HG03060 (cell line): Measurements from ENCODE around the gene ENDOD1.
A peak's percentile ranks its signal among the peaks of the same experiment; 100 is the strongest.
"Not testable (repeated sequence)": the region's sequence is repeated elsewhere in the genome, so short reads cannot be mapped to it uniquely, and the experiment has no call there.

ENCODE experiments used
- ATAC-seq: cut with Tn5 transposase; IDR thresholded peaks from one replicate; pipeline ENCODE4 v1.9.1; 2021; ENCODE audit warnings: low read depth, moderate number of reproducible peaks; ENCODE audit not compliant: unreplicated experiment

ENDOD1 gene

DNA sequence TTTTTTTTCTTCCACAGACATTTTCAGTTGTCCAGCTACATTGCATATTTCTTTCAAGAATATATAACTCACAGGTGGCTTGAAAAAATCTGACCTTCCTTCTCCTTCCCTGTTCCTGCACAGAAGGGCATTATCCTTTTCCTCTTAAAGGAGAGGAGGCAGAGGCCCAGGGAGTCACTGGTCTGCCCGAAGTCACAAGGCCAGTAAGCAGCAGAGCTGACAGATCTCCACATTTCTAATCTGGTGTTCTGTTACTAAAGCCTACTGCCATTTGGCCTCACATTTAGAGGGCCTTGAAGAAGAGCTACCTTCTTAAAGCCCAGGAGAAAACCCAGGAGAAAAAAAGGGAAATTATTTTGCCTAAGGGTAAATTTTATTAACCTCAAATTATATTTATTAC, 12.3 kb downstream of the ENDOD1 start:
- no peak for ATAC-seq

DNA sequence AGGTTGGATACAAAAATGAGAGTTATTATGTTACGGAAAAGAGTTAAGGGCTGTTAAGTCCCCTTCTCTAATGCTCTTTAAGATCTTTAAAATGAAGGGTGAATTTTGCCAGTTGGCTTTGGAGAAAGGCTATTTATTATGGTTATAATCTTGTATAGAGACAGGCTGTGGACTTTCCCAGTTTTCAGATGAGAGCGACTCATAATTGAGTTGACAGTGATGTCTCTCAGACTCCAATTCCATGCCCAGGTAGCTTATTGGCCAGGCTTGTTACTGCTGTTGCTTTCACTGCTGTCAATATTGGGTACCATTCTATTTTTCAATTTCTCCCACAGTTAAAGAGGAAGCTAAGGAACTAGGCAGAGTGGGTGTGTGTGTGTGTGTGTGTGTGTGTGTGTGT, 13.1 kb downstream of the ENDOD1 start:
- ATAC-seq = no peak

DNA sequence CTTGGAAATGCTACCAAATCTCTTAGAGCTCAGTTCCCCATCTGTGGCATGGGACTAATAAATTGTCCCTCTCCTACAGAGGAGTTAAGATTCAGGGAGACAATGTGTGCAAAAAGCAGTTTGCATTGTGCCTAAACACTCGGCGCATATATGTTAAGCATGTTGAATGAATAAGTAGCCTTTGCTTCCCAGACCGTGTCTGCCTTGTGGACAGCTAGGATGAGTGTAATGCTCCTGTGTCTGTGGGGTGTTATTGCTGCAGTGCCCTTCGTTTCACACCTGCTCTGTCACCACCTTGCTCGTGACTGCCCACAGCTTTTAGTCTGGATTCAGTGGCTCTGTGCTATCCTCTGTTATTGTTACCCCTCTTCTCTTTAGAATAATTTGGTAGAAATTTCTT, 14.1 kb downstream of the ENDOD1 start:
- ATAC-seq = no peak

DNA sequence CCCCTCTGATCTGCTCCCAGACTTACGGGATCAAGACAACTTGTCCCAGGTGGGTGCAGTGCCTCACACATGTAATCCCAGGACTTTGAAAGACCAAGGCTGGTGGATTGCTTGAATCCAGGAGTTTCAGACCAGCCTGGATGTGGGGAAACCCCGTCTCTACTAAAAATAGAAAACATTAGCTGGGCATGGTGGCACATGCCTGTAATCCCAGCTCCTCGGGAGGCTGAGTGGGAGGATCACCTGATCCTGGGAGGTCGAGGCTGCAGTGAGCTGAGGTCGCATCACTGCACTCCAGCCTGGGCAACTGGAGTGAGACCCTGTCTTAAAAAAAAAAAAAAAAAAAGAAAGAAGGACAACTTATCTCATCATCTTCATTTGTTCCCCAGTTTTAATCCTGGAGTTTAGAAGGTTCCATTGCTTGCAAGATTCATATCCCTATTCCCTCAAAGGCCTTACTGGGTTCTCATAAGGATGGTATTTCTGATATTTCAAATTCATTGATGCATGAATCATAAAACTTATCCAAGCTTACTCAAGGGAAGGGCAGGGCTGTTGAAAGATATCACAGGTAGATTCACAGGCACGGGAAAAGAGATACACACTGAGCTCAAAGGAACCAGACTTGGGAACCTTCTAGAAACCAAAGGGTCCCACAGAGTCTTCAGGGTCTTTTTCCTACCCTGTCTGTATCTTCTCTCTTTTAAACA, 14.6 kb downstream of the ENDOD1 start:
- no peak for ATAC-seq

DNA sequence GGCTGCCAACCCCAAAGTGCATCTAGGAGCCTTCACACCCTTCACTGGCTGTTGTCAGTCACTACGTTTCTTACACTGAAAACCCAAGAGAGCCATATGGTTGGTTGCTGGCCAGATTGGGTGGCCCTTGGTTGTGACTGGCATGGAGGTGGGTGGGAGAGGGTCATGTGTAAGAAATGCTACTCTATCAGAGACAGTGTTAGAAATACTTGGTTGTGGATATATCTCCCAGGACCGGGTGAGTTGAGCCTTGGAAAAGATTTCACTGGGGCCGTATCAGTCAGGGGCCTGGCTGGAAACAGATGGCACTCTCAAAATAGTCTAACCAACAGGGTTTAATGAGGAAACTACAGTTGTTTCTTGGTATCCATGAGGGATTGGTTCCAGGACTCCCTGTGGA, 15.2 kb downstream of the ENDOD1 start:
- no peak for ATAC-seq

DNA sequence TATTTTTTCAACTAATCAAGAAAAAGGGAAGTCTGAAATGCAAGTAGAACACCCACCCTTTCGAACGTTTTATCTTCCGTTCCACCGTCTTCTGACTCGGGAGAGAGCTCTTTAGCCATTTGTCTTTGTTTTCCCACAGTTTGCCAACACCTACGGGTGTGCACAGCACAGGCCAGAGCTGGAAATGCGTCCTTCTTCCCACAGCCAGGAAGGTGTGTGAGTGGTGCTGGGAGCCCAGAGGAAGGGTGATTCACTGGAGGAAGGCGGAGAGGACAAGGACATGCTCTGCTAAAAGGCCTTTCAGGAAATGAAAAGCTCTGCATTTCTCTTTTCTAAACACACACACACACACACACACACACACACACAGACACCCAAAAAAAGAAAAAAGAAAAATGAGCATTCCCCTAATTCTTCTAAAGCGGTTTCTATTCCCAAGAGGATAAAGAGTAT, 18.5 kb downstream of the ENDOD1 start:
- ATAC-seq = no peak

DNA sequence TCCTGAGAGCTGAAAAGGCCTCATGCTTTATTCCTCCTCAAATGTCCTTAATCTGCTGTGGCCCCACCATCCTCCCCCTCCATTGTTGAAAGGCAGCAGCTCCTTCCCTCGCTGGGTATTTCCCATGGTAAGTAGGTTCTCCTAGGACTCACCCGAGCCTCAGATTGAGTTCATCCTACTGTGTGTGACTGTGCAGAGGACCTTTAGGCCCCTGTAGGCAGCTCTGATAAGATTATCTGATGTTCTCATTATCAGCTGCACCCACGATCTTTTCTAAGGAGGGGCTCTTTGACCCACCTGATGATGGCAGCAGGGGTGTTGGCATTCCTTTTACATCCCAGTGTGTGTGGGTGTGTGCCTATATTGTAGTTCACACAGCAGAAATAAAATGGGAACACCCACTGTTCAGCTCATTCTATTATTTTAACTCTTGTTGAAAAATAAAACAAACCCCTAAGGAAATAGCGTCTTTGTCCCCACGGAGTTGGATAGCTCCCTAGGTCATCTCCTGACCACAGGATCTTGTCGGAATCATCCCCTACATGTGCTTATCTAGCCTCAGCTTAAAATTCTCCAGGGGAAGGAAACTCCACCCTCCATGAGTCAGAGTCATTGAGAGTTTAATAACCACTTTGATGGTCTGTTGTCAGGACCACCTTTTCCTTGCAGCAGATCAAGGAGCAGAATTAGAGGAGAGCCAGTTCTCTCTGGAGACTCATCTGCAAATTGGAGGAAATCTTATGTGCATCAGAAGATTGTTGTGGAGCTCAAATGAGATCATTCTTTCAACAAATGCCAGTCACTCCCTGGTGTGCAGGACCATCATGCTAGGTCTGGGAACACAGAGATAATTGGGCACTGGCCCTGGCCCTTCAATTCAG, 19.3 kb downstream of the ENDOD1 start:
- no peak for ATAC-seq

DNA sequence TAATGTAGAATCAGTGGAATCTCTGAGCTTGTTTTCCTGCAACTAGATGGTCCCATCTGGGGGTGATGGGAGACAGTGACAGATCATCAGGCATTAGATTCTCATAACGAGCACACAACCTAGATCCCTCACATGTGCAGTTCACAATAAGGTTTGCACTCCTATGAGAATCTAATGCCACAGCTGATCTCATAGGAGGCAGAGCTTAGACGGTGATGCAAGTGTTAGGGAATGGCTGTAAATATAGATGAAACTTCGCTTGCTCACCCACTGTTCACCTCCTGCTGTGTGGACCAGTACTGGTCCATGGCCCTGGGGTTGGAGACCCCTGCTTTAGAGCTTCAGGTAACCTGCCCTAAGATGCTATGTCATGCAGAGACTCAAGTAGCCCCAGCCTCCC, 21.8 kb downstream of the ENDOD1 start:
- ATAC-seq = not testable (repeated sequence)

DNA sequence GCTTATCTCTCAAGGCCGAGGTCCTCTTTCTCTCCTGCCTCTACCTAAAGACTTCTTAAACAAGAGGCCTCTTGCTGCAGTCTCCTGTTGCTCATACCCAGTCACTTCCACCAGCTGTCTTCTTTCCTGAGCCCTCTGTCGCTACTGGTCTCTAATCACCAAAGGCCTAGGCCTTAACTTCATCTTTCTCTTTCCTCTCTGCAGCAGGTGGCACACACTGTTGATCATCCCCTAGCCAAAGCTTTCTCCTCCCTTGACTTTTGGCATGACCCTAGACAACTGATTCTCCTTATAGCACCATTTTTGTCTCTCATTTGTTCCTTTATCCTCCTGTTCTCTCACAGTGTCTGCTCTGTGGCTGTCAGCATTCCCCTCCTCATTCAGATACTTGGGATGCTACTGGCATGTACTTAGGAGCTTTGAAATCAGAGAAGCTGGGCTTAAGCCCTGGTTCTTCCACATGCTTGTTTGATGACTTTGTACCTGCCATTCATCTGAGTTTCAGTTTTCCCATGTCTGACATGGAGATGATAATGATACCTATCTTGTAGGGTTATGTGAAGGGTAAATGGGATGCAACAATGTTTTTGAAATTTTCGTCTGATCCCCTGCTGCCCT, 22.4 kb downstream of the ENDOD1 start:
- no peak for ATAC-seq

DNA sequence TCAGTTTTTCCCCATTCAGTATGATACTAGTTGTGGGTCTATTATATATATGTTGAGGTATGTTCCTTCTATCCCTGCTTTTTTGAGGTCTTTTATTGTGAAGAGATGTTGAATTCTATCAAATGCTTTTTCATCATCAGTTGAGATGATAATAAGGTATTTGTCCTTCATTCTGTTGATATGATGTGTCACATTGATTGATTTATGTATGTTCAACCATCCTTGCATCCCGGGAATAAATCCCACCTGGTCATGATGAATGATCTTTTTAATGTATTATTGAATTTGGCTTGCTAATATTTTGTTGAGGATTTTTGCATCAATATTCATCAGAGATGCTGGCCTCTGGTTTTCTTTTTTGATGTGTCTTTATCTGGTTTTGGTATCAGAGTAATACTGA, 26.0 kb downstream of the ENDOD1 start:
- no peak for ATAC-seq

DNA sequence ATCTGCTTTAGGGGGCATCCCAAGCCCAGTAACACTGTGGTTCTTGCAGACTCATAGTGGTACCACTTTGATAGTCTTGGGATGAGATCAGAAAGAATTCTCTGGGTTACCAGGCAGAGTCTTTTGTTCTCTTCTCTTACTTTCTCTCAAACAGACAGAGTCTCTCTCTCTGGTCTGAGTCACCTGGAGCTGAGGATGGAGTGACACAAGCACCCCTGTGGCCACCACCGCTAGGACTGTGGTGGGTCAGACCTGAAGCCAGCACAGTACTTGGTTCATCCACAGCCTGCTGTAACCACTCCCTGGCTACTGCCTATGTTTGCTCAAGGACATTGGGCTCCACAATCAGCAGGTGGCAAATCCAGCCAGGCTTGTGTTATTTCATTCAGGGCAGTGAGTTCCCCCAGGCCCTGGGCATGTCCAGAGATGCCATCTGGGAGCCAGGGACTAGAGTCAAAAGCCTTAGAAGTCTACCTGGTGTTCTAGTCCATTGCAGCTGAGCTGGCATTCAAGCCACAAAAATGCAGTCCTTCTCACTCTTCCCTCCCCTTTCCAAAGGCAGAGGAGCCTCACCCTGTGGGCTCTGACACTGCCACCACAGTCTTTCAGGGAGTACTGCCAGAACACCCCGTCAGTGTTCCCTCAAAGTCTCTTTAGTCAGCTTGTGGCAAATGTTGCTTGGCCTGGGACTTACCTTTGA, 29.9 kb downstream of the ENDOD1 start:
- no peak for ATAC-seq

DNA sequence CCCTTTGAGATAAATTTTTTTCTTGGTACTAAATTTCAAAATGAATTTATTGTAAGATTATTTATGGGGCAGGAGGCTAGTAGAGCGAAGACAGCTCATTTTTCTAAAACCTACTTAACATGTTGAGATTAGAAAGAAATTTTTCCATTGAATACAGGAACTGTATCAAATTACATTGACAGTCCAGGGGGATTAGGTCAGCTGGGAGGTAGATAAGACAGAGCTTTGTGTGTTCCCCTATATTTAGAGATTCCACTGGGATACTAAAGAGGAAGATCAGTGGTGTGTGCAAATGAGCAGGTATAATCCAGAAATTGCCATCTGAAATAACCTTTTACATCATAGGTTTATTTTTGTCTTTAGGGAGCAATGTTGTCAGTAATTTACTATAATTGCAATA, 32.1 kb downstream of the ENDOD1 start:
- ATAC-seq = no peak

DNA sequence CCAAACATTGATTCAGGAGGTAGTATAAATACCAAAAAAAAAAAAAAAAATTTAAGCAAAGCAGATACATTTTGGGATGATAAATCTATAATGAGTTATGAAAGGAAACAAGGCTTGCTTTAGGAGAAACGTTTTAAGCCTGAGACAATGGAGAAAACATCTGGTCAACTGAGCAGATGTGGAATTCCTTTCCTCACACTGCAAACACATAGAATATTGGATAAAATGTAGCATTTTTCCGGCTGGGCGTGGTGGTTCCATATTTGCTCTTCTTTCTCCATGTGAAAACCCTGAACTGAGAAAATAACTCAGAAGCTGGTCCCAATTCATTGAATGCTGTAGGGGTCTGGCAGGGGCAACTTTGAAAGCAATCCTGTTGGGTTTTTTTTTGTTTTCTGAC, 33.9 kb downstream of the ENDOD1 start:
- ATAC-seq = no peak

DNA sequence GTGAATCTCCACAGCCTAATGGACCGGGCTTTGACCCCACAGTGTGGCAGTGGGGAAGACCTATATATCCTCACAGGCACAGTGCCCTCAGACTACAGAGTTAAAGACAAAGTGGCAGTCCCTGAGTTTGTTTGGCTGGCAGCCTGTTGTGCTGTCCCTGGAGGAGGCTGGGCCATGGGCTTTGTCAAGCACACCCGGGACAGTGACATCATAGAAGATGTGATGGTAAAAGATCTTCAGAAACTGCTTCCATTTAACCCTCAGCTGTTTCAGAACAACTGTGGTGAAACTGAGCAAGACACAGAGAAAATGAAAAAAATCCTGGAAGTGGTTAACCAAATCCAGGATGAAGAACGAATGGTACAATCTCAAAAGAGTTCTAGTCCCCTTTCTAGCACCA, 39.0 kb downstream of the ENDOD1 start:
- ATAC-seq = no peak

DNA sequence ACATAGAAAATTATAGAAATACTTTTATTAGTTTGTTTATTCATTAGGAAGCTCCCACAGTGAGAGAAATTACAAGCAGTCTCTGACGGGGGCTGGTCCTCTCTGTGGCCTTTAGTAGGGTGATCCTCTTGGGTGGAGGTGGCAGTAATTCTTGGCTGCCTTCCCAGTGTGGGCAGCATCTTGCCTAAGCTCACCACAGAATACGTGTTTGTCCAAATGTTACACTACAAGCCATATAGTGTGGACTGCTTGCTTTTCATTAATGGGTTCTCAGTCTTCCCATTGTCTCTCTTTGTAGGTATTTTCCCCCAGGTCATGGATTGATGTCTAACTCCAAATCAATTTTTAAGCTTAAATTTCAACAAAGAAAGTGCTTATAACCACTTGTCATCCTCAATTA, 43.3 kb downstream of the ENDOD1 start:
- ATAC-seq = no peak

DNA sequence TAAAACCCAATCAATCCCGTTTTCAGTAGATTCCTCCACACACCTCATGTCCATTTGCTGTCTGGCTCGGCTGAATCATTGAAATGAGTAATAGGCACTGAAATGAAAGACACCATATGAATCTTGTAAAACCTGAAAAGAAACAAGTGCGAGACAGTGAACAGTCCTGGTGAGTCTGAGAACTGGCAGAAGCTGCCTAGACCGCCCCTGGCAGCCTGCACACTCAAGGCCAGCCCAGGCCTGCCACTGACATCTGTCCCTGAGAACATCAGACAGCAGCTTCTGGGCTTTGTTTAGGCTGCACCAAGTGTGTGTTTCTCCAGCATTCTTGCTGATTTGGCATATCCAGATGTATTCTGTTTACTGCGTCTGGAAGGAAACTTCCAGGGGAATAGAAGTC, 44.8 kb downstream of the ENDOD1 start:
- ATAC-seq = no peak

DNA sequence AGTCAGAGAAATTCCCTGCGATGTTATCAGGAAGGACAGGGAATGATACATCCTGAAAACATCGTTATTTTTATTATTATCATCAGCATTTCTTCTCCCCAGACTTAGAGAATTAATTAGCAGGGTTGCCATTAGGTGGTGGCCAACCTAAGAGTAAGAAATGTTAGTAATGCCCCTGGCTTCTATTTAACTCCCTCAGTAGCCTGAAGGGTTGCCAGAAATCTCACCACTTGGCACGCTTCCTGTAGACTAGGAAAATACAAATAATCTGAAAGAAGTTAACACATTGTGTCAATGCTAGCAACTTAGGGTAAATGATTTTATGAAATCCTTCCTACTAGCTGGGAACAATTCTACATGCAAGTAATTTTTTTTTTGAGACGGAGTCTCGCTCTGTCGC, 45.5 kb downstream of the ENDOD1 start:
- no peak for ATAC-seq

DNA sequence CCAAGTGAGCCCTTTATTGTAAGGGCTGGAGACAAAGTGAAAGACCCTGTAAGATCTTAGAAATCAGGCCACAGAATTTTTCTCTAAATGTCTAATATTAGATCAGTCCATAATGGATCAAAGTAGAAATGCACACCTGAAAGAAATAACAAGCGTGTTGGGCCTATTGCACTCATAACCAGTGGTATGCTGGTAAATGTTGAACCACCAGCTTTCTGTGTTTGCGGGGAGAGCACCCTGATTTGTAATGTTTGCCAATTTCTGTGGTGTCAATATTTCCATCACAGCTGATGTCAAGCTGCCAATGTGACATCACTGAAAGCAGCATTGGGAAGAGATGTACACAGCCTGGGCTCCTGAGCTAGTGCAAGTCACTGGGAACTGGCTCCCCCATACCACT, 46.2 kb downstream of the ENDOD1 start:
- ATAC-seq = no peak

DNA sequence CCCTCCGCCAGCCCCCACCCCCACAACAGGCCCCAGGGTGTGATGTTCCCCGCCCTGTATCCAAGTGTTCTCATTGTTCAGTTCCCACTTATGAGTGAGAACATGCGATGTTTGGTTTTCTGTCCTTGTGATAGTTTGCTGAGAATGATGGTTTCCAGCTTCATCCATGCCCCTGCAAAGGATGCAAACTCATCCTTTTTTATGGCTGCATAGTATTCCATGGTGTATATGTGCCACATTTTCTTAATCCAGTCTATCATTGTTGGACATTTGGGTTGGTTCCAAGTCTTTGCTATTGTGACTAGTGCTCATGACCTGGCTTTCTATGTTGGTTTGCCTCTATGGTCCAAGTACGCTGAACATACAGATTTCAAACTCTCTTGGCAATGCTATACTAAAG, 47.1 kb downstream of the ENDOD1 start:
- not testable (repeated sequence) for ATAC-seq

DNA sequence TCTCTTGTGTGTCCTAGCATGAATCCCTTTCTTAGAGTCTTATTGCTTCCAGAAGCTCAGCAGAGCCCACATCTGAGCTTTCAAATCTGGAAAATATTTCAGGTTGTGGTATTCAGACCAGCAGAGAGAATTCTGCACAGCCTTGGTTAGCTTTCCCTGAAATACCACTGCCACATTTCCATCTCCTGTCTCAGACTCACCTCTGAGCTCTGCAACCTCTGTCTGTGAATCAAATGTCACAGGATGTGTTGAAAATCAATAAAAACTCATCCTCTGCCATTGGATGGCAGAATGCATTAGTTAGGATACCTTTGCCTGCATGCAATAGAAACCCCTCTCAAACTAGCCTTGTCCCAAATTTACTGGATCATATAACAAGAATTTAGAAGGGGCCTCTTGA, 47.7 kb downstream of the ENDOD1 start:
- ATAC-seq = no peak

DNA sequence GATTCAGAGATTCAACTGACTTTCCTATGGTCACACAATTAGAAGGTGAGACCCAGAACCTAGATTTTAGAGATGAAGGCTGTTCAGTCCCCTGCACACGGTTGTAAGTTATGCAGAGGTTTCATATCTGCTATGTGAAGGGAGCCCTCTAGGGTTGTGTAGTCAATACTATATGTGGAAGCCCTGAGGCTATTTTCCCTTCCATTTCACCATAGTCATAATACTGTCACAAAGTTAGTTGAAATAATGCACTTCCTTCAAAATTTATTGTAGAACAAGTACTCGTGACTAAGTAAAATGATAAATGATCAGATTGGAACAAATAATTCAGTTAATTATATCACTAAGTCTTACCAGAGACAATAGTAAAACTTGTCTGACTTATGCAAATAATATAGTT, 48.8 kb downstream of the ENDOD1 start:
- ATAC-seq = peak; percentile 72
